ENCODE results near the gene OR8I2.
"Not testable (repeated sequence)": the region's sequence is repeated elsewhere in the genome, so short reads cannot be mapped to it uniquely, and the experiment has no call there.

GRCh38 chr11:56056366-56056765 is 36.7 kb upstream of the OR8I2 start:
- TF ChIP-seq POLR2A (IDR thresholded peaks at IDR 0.05; ENCODE audit: low read length); GATA1 (IDR thresholded peaks at IDR 0.05; ENCODE audit: low read depth, low read length): not testable (repeated sequence)
